HFFc6 (cell line): Measurements from ENCODE around the gene PIAS2. TPM values are rescaled to one million over a fixed set of nuclear protein-coding genes. Genes with fewer than 3 reads are reported as not detected.

ENCODE experiments used
- DNase-seq: peaks from one replicate; pipeline ENCODE4 v3.0.0-alpha.2; 2018
- H3K27ac Mint-ChIP-seq: 2 replicates; pipeline ENCODE4 v1.8.0; 2020; ENCODE audit warnings: mild to moderate bottlenecking, mixed read lengths
- H3K27me3 Mint-ChIP-seq: 2 replicates; pipeline ENCODE4 v1.8.0; 2021; ENCODE audit warnings: mild to moderate bottlenecking, moderate library complexity, mixed read lengths; ENCODE audit not compliant: insufficient read depth
- H3K36me3 Mint-ChIP-seq: 2 replicates; pipeline ENCODE4 v1.8.0; 2021; ENCODE audit warnings: low read depth, mixed read lengths
- H3K4me1 Mint-ChIP-seq: 2 replicates; pipeline ENCODE4 v1.8.0; 2020; ENCODE audit warnings: low read depth, mixed read lengths
- H3K4me3 Mint-ChIP-seq: 2 replicates; pipeline ENCODE4 v1.8.0; 2020; ENCODE audit warnings: mild to moderate bottlenecking, moderate library complexity, mixed read lengths
- H3K9me3 Mint-ChIP-seq: 2 replicates; pipeline ENCODE4 v1.8.0; 2020; ENCODE audit warnings: mild to moderate bottlenecking, mixed read lengths
- CTCF ChIP-seq: fragments of 200-600 bp; sonication (generic); IDR thresholded peaks from 2 replicates; pipeline ENCODE4 v1.5.0; 2021; ENCODE audit warnings: antibody characterized with exemption, mild to moderate bottlenecking
- total RNA-seq, 6 experiments: library from RNA; stranded (reverse); fragmentation: NEBNext Ultra II Directional; extraction: Animal tissue kit (Norgen Biotek cat#: 25700); gene quantifications; 2 replicates in 1 of 6; 3 replicates in 5 of 6; pipeline ENCODE4 v1.2.3, GENCODE V29; 2021

PIAS2 gene
- total RNA-seq, 6 experiments from 2014 or later: 23.2 to 26.2 (median 23.9) TPM

- Mint-ChIP-seq H3K9me3 (no peaks in the 10 kb centered on the region), H3K36me3 (no peaks in the 10 kb centered on the region), H3K4me1 (peaks cover 24% of the 10 kb centered on the region), H3K27me3 (peaks cover 5% of the 10 kb centered on the region; the same call in 1 of the 2 replicates), H3K4me3 (no peak overlapping the region), H3K27ac (no peak overlapping the region)
- DNase-seq: no peak
- no peak for TF ChIP-seq CTCF
Measured at GRCh38 chr18:46920653-46921052, 3.3 kb upstream of the PIAS2 start.

- no peaks in the 10 kb centered on the region for H3K36me3 Mint-ChIP-seq
- no peak overlapping the region for H3K4me3 Mint-ChIP-seq
- H3K4me1 Mint-ChIP-seq: peaks cover 29% of the 10 kb centered on the region
- peaks cover 5% of the 10 kb centered on the region; the same call in 1 of the 2 replicates for H3K27me3 Mint-ChIP-seq
- H3K27ac Mint-ChIP-seq: no peak overlapping the region
- no peak for TF ChIP-seq CTCF
- H3K9me3 Mint-ChIP-seq: no peaks in the 10 kb centered on the region
- no peak for DNase-seq
Measured at GRCh38 chr18:46920067-46920466, 2.8 kb upstream of the PIAS2 start.

GRCh38 chr18:46917803-46918600 is 695 bp upstream of the PIAS2 start:
- Mint-ChIP-seq H3K4me3 (peak overlapping the region; percentile 94), H3K4me1 (peaks cover 36% of the 10 kb centered on the region), H3K27ac (peak overlapping the region; percentile 48), H3K36me3 (no peaks in the 10 kb centered on the region), H3K27me3 (peaks cover 2% of the 10 kb centered on the region; the same call in 1 of the 2 replicates), H3K9me3 (no peaks in the 10 kb centered on the region)
- TF ChIP-seq CTCF: no peak; the same call in 1 of the 2 replicates
- peak; percentile 8 for DNase-seq

DNA sequence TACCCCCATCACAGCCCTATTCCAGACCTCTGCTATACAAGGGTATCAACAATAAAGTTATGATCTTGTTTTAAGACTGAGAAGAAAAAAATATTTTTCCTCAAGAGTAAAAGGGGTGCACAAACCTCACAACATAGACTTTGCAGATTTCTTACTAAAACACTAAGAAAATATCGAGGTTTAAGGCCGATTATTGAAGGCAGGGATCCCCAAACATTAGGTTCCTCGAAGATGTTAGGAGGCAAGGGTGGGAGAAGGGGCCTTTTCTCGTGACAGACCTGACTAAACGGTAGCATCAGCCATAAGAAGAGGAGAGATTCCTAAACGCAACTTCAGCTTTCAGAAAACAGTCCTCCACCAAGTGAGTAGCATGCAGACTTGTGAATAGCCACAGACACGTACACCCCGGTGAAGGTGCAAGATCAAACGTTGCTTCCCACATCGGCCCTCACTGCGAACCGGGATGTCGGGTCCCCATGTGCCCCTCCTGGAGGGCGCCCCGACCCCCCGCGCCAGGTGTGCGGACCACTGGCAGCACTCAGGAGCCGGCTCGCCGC is 678 bp downstream of the PIAS2 start:
- TF ChIP-seq CTCF: no peak
- Mint-ChIP-seq H3K4me3 (peak overlapping the region; percentile 94), H3K36me3 (no peaks in the 10 kb centered on the region), H3K27me3 (peaks cover 2% of the 10 kb centered on the region; the same call in 1 of the 2 replicates), H3K4me1 (peaks cover 36% of the 10 kb centered on the region), H3K9me3 (no peaks in the 10 kb centered on the region), H3K27ac (peak overlapping the region; percentile 67)
- DNase-seq: peak; percentile 16

GRCh38 chr18:46915800-46916550 is 1.3 kb downstream of the PIAS2 start:
- no peaks in the 10 kb centered on the region for H3K36me3 Mint-ChIP-seq
- no peaks in the 10 kb centered on the region for H3K9me3 Mint-ChIP-seq
- peaks cover 2% of the 10 kb centered on the region; the same call in 1 of the 2 replicates for H3K27me3 Mint-ChIP-seq
- peak overlapping the region; percentile 67 for H3K27ac Mint-ChIP-seq
- peak overlapping the region; percentile 94 for H3K4me3 Mint-ChIP-seq
- no peak for TF ChIP-seq CTCF
- peaks cover 36% of the 10 kb centered on the region for H3K4me1 Mint-ChIP-seq
- DNase-seq: no peak
